NCI-H2029 (cell line): ENCODE measurements around the gene TWF2.

Source experiments
- DNase-seq: peaks from one replicate; lab custom pipeline; 2025; lab: John Stamatoyannopoulos, UW

Gene TWF2

DNA sequence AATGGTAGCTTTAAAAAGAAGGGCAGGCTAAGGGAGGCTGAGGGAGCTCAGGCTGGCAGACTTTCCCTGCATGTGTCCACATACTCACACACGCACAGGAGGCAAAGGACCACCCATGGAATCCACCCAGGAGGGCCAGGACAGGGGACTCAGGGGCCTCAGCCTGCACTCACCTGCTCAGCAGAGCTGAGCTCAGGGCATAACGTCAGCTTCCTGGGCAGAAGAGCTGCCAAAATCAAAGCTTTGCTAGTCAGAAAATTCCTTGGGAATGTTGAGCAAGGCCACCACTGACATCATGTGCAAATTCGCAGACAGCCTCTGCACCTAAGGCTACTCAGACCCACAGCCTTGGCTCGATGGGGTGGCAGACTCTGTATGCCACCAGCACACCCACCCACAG, 57.4 kb downstream of the TWF2 start:
- no peak for DNase-seq
